ENCODE results near the gene EIF4E3.

The EIF4E3 gene

DNA sequence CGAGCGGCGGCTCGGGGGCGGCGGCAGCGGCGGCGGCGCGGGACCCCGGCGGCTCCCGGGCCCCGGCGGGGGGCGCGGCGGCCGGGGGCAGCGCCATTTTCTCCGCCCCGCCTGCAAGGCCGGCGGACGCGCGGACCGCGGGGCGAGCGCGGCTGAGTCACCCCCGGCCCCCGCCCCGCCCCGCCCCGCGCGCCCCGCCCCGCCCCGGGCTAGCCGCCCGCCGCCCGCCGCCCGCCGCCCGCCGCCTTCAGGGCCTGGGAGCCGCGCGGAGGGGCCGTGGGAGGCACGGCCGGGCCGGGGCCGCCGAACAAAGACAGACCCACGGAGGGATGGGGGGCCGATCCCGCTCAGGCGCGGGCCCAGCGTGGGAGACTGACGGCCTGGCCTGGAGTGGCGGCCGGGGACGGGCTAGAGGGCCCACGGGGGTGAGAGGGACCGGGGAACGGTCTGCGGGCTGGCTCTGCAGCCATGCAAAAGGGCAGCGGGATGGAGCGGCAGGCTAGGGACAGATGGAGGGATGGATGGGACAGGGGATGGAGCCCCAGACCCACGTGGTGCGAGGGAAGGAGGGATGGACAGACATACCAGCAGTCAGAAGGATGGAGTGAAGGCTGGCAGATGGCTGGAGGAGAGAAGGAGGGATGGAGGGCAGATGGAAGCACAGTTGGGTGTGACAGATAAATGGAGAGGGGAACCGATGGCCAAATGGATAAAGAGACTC lies at the start of gene EIF4E3:
TSS of gene EIF4E3 (minus strand) at position 132 of the 721 bp plus-strand sequence. CDS start at position 97, 35 bp downstream.
- peak; percentile 11 for DNase-seq

DNA sequence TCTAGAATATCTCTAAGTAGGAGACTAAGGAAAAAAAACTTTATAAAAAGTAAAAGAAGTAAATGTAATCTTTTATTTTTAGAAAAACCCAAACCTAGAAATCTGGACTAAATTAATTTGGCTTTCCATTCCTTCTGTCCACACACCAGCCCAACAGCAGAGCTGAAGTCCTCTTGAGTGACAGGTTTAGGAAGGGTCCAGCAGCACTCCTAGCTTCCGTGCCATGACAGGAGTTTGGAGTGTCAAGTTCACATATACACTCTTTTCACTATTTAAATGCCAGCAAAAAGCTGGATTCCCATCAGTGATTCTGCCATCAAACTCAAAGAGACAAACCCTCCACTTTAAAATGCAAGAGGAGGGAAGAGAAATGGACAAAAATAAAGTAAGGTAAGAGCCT lies 46.7 kb upstream of the EIF4E3 start:
- DNase-seq: no peak

- no peak for DNase-seq
Measured at GRCh38 chr3:71771126-71771525, 45.9 kb upstream of the EIF4E3 start.

GRCh38 chr3:71763426-71763825 lies 38.2 kb upstream of the EIF4E3 start:
- no peak for DNase-seq

GRCh38 chr3:71760140-71760539 lies 34.9 kb upstream of the EIF4E3 start:
- no peak for DNase-seq

DNA sequence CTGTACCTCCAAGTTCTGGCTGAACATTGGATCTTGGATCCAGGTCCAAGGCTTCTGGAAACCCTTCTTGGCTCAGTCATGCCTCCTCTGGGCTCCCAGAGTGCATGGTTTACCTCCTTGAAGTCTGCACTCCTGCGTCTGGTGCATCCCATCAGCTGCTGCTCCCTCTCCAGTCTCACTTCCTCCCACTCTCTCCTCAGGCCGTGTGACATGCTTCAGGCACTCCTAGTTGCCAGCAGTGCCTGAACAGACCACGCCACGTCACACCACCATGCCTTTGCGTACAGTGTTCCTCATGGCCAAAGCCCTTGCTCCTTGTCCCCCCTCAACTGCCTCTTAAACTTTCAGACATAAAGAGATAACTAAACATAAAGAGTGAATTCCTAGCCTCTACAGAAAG lies 34.2 kb upstream of the EIF4E3 start:
- DNase-seq: no peak

DNA sequence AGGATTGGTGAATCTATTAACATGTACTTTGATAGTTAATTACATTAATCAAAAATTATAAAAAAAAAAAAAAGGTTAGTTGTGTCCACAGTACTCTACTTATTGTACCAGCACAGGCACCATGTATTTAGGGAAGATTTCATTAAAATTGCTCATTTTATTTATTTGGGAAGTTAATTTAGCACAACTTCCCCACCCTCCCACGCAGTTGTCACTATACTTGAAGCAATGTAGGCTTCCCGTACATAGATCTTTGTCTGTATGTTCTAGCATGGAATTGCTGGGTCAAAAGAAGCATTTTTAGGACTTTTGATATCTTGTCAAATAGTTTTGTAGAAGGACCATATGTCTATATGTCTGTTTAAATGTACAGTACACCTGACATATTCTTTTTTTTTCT lies 32.9 kb upstream of the EIF4E3 start:
- DNase-seq: no peak

DNA sequence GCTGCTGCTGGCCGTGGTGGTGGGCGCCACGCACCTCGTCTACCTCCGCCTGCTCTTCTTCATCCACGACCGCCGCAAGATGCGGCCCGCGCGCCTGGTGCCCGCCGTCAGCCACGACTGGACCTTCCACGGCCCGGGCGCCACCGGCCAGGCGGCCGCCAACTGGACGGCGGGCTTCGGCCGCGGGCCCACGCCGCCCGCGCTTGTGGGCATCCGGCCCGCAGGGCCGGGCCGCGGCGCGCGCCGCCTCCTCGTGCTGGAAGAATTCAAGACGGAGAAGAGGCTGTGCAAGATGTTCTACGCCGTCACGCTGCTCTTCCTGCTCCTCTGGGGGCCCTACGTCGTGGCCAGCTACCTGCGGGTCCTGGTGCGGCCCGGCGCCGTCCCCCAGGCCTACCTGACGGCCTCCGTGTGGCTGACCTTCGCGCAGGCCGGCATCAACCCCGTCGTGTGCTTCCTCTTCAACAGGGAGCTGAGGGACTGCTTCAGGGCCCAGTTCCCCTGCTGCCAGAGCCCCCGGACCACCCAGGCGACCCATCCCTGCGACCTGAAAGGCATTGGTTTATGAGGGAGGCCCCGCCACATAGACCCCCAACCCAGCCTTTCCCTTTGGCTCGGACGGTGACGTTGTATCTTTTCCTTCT lies 29.5 kb upstream of the EIF4E3 start:
- DNase-seq: no peak

GRCh38 chr3:71753701-71754609 lies 28.8 kb upstream of the EIF4E3 start, which contains the start of gene GPR27:
TSS of gene GPR27 (plus strand) at chr3:71753855. CDS start at chr3:71754050, 195 bp downstream.
- no peak for DNase-seq

DNA sequence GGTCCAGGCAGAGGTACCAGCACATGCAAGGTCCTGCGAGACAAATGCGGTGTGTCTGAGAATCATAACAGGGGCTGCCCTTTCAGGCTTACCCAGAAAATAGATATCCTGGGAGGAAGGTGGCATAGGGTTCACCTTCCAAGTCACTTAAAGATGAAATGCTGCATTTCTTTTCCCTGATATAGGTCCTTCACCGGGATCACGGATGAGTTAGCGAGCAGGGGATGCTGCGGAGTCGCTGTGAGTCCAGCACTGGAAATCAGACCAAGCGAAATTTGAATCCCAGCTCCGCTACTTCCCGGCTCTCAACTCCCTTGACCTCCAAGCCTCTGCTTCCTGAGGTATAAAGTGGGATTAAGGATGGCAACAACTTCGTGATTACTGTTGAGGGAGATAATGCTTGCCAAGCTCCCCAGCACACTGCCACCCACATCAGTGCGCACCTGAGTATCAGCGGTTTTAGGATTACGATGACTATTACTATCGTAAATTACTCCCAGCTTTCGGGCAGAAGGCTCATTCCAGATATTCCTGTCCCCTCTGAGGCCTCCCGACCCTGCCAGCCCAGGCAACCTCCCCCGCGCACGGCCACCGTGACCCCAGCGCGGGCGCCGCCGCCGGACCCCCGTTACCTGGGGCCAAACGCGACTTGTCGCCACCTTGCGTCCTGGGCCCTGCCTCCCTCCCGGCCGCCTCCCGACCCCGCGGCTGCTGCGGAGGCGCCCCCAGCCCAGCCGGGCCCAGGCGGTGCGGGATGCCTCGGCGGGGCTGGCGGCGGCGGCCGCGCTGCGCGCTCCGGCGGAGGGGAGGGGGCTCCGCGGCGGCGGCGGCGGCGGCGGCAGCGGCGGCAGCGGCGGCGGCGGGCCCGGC lies 27.9 kb upstream of the EIF4E3 start:
- no peak for DNase-seq

DNA sequence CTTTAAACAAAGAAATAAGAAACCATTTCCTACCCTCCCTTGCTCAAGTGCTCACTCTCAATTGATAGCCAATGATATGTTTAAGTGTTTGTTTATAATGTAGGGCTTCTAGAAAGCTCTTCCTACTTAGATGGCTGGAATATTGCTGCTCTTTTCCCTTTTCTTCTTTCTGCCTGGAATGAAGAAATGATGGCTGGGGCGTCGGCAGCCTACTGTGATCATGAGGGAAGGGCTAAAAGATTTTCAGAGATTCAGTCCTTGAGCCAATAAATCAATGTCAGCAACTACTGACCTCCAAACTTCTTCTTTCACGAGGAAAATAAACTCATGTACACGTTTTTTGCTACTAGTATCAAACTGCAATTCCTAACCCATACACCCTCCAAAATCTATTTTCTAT lies 26.4 kb upstream of the EIF4E3 start:
- no peak for DNase-seq

DNA sequence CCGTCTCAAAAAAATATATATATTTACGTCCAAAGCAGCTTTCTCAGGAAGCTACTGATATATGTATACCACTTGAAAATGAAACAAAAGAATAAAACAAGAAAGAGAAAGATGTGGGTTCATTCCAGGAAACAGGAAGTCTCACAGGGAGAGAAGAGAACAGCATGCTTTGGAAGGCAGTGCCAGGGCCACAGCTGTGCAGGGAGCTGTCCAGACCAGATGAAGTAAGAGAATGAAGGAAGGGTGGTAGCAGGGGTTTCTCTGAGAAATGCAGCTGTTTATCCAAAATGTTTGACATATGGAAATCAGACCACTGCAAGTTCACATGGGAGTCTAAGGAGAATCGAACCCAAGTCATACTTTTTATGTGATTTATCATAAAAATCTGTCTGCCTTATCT lies 19.5 kb upstream of the EIF4E3 start:
- DNase-seq: no peak

DNA sequence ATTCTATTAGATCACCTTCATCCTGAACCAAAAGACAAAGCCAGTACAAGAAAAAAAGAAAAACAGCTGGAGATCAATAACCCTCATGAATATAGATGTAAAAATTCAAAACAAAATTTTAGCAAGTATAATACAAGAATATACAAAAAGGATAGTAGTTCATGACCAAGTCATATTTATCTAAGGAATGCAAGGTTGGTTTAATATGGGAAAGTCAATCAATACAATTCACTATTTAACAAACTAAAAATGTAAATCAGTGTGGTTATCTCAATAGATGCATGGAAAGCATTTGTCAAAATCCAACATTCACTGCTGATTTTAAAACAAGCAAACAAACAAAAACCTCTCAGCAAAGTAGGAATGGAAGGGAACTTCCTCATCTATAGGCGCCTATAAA lies 17.4 kb upstream of the EIF4E3 start:
- DNase-seq: no peak

GRCh38 chr3:71734881-71735280 lies 9.7 kb upstream of the EIF4E3 start:
- DNase-seq: no peak

- DNase-seq: no peak
Measured at GRCh38 chr3:71733319-71733718, 8.1 kb upstream of the EIF4E3 start.

DNA sequence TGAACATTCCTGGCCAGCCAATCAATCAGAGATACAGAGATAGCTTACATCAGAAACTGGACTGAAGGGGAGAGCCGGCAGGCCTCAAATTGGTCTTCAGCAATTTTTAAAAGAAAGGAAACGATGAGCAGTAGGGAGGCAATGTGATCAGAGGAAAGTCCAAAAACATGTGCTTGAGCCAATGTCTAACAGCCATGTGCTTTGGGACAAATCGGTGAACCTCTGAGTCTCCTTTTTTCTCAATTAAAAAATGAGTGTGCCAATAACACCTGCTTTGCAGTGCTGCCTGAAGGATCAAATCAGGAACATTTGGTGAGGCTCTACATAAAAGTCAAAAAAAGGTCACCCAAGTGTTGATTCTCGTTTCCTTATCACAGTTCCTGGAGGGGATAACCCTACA lies 7.4 kb upstream of the EIF4E3 start:
- DNase-seq: no peak

DNA sequence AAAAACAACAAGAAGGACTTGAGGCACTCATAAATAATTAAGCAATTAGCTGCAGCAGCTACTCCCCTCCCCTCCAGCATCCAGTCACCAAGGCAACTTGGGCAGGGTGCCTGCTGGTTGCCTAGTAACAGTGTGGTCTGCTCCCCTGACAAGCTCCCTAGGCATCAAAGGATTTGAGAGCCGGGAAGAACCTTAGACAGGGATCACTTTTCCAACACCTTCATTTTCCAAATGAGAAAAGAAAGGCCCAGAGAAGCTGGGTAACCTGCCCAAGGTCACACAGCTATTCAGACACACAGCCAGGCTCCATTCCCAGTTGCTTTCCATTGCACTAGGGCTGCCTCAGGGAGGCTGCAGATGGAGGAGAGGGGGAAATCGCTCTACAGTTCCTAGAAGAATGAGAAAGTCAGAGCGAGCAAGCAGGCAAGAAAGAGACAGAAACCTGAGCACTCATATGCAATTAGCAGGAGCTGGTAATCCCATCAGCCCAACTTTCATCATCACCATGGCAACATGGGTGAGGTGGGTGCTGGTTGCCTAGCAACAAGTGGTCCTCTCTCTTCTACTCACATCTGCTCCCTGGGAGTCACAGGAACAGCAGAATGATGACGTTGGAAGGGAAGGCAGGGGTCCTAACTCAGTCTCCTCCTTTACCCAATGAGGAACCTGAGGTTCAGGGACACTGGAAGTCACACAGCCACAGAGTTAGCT lies 3.6 kb upstream of the EIF4E3 start:
- peak; percentile 82 for DNase-seq

- no peak for DNase-seq
Measured at GRCh38 chr3:71726146-71726545, 944 bp upstream of the EIF4E3 start.

DNA sequence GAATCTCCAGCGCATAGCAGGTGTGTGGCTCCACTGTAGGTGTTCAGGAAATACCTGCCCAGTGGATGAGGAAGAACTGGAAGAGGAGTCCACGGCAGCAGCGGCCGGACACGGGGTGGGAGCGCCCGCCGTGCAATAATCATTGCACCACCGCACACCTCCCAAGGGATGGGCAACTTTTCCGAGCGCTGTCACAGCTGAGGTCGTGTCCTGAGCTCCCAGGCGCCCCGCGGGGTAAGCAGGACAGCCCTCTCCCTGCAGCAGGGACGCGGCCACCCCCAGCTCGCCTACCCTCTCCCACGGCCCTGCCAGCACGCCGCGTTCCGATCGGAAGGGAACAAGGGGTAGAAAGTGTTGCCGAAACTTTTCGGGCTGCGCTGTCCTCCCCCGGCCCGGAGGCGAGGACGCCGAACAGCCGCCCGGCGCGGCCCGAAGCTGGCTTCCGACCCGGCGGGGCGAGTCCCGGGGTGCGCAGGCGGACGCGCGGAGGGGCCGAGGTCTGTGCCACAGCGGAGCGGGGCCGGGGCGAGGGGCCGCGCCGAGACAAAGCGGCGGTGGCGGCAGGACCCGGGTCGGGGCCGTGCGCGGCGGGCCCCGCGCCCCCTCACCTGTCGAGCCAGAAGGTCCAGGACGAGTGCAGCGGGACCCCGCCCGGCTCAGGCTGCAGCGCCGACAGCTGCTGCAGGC lies 475 bp downstream of the EIF4E3 start:
- no peak for DNase-seq

GRCh38 chr3:71724171-71724453 lies 1.1 kb downstream of the EIF4E3 start:
- DNase-seq: no peak

GRCh38 chr3:71723452-71724170 lies 1.6 kb downstream of the EIF4E3 start:
- no peak for DNase-seq
